Stimulated activated naive CD8-positive, alpha-beta T cell treated with anti-CD3 and anti-CD28 coated beads, Interleukin-15, Interleukin-2, amounts not matched to agents 100 U/mL and 50 U/mL, for 24 hours (primary cell): ENCODE results near the gene GPC5.
"Not testable (repeated sequence)": the region's sequence is repeated elsewhere in the genome, so short reads cannot be mapped to it uniquely, and the experiment has no call there.

Experiments
- ATAC-seq: fragments of 150-1000 bp; cut with Tn5 transposase; one replicate; pipeline ENCODE4 v1.10.0; 2021
- DNase-seq: peaks from one replicate; pipeline ENCODE4 v3.0.0; 2021

Gene GPC5

DNA sequence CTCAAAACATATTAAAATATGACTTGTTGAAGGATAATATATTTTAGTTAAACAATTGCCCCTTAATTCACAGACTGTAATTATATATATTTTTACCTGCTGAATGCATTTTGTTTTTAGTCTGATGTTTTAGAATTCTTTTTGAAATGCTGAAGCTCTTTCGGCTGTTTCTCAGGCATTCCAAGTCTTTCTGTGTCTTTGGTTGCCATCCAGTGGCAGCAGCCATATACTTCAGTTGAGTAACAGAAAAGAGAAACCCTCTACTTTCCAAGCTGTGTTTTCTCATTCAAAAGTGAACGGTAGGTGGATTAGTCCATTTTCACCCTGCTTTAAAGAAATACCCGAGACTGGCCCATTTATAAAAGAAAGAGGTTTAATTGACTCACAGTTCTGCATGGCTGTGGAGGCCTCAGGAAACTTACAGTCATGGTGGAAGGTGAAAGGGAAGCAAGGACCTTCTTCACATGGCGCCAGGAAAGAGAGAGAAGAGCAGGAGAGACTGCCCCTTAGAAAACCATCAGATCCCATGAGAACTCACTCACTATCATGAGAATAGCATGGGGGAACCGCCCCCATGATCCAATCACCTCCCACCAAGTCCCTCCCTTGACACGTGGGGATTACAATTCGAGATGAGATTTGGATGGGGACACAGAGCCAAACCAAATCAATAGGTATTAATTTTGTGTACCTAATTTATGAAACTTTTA is 383.7 kb downstream of the GPC5 start:
- DNase-seq, ATAC-seq: not testable (repeated sequence)

DNA sequence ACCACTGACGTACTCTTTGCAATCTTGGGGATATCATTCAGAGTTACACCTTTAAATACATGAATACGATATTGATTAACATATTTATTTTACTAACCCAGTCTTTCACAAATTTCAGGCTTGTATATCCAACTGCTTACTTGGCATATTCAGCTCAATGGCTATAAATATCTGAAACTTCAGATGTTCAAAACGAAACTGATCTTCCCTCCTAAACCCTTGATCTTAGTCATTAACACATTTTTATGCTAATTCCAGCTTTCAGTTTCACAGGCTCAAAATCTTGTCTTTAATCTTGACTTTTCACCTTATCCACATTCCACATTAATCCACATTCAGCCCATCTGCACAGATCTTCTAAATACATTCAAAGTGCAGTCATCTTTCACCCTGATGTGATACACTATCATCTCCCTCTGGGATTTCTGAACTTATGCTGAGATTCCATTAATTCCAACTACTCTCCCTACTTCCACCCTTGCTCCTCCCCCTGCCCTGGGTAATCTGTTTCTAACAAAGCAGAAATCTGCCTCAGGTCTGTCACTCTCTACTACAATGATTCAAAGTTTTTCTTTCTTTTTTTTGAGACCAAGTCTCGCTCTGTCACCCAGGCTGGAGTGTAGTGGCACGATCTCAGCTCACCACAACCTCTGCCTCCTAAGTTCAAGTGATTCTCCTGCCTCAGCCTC is 387.2 kb downstream of the GPC5 start:
- DNase-seq, result no peak
- ATAC-seq, result no peak

DNA sequence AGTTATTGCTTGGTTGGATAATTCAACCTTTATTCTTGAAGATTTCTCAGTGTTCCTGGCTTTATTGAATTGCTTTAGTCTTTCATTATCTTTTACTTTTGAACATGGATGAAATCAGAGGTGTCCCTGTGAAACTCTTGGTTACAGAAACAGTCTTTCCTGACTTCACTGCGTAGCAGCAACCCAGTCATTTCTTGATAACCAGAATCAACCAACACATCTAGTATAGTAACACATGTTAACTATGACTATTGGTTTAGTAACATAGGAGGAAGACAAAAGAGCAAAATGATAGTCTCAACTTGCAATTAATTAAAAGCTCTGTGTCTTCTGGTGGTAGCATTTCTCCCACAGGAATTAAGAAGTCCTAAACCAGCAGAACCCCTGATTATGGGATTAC is 393.6 kb downstream of the GPC5 start:
- no peak for DNase-seq
- ATAC-seq, result no peak

- no peak for DNase-seq
- no peak for ATAC-seq
Observed at GRCh38 chr13:91797567-91797966, 399.1 kb downstream of the GPC5 start.

DNA sequence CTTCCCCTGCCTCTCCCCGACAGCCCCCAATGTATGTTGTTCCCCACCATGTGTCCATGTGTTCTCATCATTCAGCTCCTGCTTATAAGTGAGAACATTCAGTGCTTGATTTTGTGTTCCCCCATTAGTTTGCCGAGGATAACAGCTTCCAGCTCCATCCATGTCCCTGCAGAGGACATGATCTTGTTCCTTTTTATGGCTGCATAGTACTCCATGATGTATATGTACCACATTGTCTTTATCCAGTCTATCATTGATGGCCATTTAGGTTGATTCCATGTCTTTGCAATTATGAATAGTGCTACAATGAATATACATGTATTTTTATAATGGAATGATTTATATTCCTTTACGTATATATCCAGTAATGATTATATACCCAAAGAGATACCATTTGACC is 399.9 kb downstream of the GPC5 start:
- ATAC-seq, DNase-seq: not testable (repeated sequence)

DNA sequence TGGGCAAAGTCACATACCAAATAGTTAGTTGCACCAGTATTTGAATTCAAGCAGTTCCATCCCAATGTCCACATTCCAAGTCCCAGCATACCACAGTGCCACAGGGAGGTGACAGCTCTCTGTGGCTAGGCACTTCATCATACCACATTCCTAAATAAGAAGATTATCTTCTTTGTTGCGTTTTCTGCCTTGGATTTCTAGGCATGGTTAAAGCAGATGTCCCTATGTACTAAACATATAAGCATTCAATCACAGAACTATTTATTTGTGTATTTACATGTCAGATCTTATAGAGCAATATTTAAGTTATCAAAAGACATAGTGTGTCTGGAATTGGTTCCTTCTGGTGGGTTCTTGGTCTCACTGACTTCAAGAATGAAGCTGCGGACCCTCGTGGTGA is 403.4 kb downstream of the GPC5 start:
- not testable (repeated sequence) for ATAC-seq, DNase-seq

DNA sequence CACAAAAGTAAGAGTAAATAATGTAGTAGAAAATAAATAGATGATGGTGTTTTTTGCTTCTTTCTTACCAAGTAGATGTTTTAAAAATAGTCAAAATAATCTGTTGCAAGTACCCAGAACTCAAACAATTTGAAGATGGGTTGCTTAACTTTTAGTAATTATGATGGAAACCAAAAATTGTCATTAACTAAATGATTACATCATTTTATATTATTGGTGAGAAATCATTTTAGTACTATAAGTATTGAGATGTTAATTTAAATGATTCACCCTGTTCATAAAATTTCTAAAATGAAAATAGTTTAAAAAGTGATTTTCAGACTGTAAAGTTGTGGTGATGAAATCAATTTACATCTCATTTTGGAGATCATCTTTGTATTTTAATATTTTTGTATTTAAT is 404.5 kb downstream of the GPC5 start:
- DNase-seq, result no peak
- no peak for ATAC-seq

GRCh38 chr13:91804724-91805123 is 406.3 kb downstream of the GPC5 start:
- DNase-seq (no peak), ATAC-seq (no peak)

DNA sequence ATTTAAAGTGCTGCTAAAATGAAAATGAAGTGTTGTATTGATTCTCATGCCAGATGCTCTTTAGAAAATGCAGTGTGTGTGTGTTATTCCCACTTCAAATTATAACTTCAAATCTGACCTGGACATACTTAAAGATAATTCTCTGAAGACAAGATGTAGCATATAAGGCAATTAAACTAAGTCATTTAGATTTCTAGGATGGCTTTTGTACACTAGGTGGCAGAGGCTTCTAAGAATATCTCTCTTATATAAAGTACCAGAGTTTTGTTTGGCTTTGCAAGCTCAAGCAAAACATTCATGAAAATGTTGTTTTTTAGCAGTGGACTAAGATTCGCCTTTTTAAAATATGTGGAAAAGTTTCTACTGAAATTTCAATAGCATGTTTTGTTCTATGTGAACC is 407.2 kb downstream of the GPC5 start:
- no peak for ATAC-seq
- no peak for DNase-seq

DNA sequence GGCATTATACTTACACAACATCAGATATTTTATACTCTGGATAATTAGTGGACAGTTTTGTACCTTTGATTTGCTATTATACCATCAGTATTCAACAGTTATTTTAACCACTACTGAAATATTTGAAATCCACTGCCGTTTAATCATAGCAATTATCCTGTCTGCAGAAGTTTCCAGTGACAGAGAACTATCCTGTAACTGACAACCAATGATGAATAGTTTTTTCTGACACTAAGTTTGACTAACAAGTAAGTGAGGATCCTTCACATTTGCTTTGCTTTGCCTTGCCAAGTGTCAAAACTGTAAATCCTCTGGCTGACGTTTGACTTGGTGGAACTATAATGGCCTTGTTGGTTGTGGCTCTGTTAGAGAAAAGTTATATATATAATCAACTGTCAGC is 410.7 kb downstream of the GPC5 start:
- ATAC-seq, result no peak
- DNase-seq, result no peak

DNA sequence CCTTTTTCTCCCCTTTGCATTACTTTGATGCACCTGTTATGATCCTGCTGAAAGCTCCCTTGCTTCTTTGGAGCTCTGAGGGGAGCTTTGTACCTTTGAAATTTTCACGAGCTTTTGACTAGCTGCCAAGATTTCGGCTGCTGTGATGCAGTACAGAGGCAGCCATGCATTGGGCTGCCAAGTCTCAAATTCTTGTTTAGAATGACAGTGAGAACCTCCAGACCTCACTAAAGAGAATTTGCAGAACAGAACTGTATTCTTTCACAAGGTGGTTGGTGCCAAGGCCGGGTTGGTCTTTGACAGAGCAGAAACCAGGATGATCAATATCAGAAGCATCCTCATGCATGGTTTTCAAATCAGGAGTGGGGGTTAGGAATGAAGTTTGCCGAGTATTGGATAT is 414.8 kb downstream of the GPC5 start:
- ATAC-seq, result no peak

DNA sequence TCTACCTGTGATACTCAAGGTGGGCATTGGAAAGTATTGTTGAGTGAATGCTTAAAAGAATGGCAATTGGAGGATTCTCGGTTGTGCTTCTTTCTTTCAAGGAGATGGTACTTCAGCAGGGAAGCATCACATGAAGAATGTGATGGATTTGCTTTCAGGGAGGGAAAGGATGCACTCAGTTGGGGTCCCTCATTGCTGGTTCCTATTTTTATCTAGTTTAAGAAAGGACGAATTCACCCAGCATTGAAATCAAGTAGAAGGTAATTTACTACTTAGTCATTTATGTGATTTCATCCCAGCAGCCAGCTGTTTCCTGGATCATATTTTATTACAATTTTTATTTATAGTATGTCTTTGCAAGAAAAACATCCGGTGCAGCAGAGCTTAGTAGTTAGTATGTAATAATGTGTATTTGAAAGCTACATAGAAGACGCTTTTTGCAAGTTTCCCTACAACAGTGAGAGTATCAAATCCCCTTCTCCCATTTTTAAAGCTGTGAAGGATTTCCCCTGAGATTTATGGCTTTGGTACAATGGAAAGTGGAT is 417.9 kb downstream of the GPC5 start:
- ATAC-seq (no peak), DNase-seq (no peak)

More for the DNA sequence above, 414.8 kb downstream of the GPC5 start:
- DNase-seq, result no peak

DNA sequence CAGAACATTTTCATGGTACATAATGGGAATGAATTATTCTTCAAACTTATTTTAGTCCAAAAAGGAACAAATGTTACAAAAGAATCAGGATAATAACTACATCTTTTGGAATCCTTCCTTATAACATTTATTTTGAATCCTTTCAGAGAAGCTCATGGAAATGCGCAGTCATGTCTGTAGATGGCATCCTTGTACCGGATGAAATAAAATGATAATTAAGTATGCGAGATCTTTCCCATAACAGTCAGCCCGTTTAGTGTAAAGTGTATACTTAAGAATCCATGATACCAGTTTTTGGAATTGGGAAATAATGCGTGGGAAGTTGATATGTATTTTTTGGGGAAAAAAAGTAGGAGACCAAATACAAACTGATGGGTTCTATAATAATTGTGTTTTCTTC is 418.8 kb downstream of the GPC5 start:
- no peak for DNase-seq

DNA sequence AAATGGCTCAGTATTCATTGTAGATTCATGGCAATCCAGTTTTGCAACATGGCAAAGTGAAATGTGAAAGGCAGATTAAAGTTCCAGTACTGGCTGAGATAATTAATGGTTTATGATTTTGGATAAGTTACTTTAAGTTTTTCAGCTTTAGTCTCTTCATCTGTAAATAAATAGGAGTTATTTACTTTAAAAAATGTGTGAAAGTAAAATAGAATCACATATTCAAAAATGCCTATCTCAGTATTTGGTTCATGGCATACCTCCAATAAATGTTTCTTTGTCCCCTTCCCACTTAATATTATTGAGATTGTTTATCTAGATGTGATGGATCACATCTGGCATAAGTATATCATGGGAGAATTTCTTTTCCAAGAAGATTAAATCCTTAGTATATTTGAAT is 426.0 kb downstream of the GPC5 start:
- ATAC-seq (no peak), DNase-seq (no peak)

More for the DNA sequence above, 418.8 kb downstream of the GPC5 start:
- ATAC-seq, result no peak

GRCh38 chr13:91825516-91825915 is 427.1 kb downstream of the GPC5 start:
- ATAC-seq (no peak), DNase-seq (no peak)

- ATAC-seq, result no peak
- no peak for DNase-seq
Observed at GRCh38 chr13:91836553-91836952, 438.1 kb downstream of the GPC5 start.

GRCh38 chr13:91845612-91846011 is 447.2 kb downstream of the GPC5 start:
- DNase-seq (no peak), ATAC-seq (no peak)

GRCh38 chr13:91863699-91864098 is 465.3 kb downstream of the GPC5 start:
- ATAC-seq (no peak), DNase-seq (no peak)

GRCh38 chr13:91868351-91868750 is 469.9 kb downstream of the GPC5 start:
- DNase-seq, result no peak
- no peak for ATAC-seq

GRCh38 chr13:91878491-91878890 is 480.1 kb downstream of the GPC5 start:
- DNase-seq (no peak), ATAC-seq (no peak)

- no peak for ATAC-seq
- DNase-seq, result no peak
Observed at GRCh38 chr13:91879360-91879759, 480.9 kb downstream of the GPC5 start.

- no peak for ATAC-seq
- no peak for DNase-seq
Observed at GRCh38 chr13:91882918-91883317, 484.5 kb downstream of the GPC5 start.

DNA sequence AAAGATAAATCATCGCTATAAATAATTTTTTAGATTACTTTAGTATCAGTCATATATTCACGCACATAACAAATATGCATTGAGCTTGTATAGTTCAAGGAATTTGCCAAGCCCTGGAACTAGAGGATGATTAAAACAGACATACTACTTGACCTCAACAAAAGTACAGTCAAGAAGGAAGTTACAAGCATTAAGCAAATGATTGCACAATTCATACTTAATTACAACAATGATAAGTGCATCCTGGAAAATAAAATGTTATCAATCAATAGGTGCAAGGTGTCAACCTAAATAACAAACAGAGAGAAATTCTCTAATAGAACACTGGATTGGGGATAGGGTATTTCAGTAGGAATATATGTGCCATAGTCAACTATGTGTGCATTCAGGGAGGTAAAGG is 491.2 kb downstream of the GPC5 start:
- no peak for DNase-seq

DNA sequence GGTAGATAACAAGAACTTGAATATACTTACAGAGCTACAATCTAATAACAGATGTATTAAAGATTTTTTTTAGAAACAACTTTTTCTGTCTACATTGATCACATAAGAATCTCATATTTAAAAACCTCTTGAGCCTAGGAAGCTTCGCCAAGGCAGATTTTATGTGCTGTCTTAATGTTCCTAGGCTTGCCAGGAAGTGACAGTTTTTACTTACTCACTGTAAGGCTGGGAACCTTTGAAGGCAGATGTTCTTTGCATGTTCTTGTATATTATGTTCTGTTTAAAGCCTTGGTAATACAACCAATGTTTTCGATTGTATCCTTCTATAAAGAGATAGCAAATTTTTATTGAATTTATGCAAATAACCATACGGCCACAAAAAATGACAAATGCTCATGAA is 492.7 kb downstream of the GPC5 start:
- ATAC-seq, result no peak
- no peak for DNase-seq

More for the DNA sequence above, 491.2 kb downstream of the GPC5 start:
- no peak for ATAC-seq
